PC-3 (cell line): ENCODE data around the gene TTLL9. TPM values are rescaled to one million over a fixed set of nuclear protein-coding genes. Genes with fewer than 3 reads are reported as not detected.

ENCODE experiments used
- ATAC-seq: fragments of 200-7000 bp; cut with Tn5 transposase; 2 replicates; pipeline ENCODE4 v1.9.1; 2020; ENCODE audit warnings: mild to moderate bottlenecking, moderate library complexity
- BruUV-seq: library from RNA; stranded (reverse); fragments of 400-500 nt; replicated peaks from 2 replicates; lab custom pipeline; 2021; lab: Mats Ljungman, UMichigan
- CTCF ChIA-PET: fragments of 300-600 bp; sonication (Branson Sonifier 250); formaldehyde crosslinking; loops from one replicate; lab custom pipeline; 2022; ENCODE audit warnings: antibody characterized with exemption; lab: Charles Lee
- POLR2A ChIA-PET: fragments of 300-600 bp; sonication (Branson Sonifier 250); formaldehyde crosslinking; loops from one replicate; lab custom pipeline; 2022; ENCODE audit warnings: antibody characterized with exemption; ENCODE audit not compliant: unreplicated experiment; lab: Charles Lee
- DNase-seq: peaks from one replicate; pipeline ENCODE4 v3.0.0-alpha.2; 2015
- H2AFZ ChIP-seq: fragments of 300-600 bp; sonication (generic); 2 replicates; pipeline ENCODE4 v1.6.0; 2016; ENCODE audit warnings: antibody characterized with exemption, low read length
- H3F3A ChIP-seq: fragments of 300-600 bp; sonication (generic); one replicate; pipeline ENCODE4 v1.6.0; 2017; ENCODE audit warnings: antibody characterized with exemption, low read length, control low read depth, mild to moderate bottlenecking; ENCODE audit not compliant: unreplicated experiment
- H3K27ac ChIP-seq: fragments of 300-600 bp; sonication (generic); 2 replicates; pipeline ENCODE4 v1.5.1; 2016; ENCODE audit warnings: mild to moderate bottlenecking, low read length
- H3K27me3 ChIP-seq: fragments of 300-600 bp; sonication (generic); 2 replicates; pipeline ENCODE4 v1.6.1; 2016; ENCODE audit warnings: low read length, mixed read lengths
- H3K36me3 ChIP-seq: fragments of 300-600 bp; sonication (generic); 2 replicates; pipeline ENCODE4 v1.6.1; 2016; ENCODE audit warnings: low read depth, mixed run types, low read length, mixed read lengths
- H3K4me1 ChIP-seq: fragments of 300-600 bp; sonication (generic); 2 replicates; pipeline ENCODE4 v1.5.1; 2016; ENCODE audit warnings: low read length; ENCODE audit not compliant: insufficient read depth
- H3K4me2 ChIP-seq: fragments of 300-600 bp; sonication (generic); 2 replicates; pipeline ENCODE4 v1.6.0; 2016; ENCODE audit warnings: low read length
- H3K4me3 ChIP-seq: fragments of 300-600 bp; sonication (generic); 2 replicates; pipeline ENCODE4 v1.5.1; 2016; ENCODE audit warnings: mild to moderate bottlenecking, low read length, mixed read lengths
- H3K79me2 ChIP-seq: fragments of 300-600 bp; sonication (generic); 2 replicates; pipeline ENCODE4 v1.6.1; 2017; ENCODE audit warnings: low read length, mixed read lengths
- H3K9ac ChIP-seq: fragments of 300-600 bp; sonication (generic); 2 replicates; pipeline ENCODE4 v1.6.0; 2016; ENCODE audit warnings: mild to moderate bottlenecking, low read length
- H3K9me2 ChIP-seq: fragments of 300-600 bp; sonication (generic); replicated peaks from 2 replicates; pipeline ENCODE4 v1.6.1; 2016; ENCODE audit warnings: mixed run types, low read length, mixed read lengths
- H3K9me3 ChIP-seq: fragments of 300-600 bp; sonication (generic); 2 replicates; pipeline ENCODE4 v1.6.1; 2016; ENCODE audit warnings: low read length, mixed read lengths
- H4K20me1 ChIP-seq: fragments of 300-600 bp; sonication (generic); 2 replicates; pipeline ENCODE4 v1.6.1; 2016; ENCODE audit warnings: low read length, mixed read lengths
- EZH2 ChIP-seq: fragments of 300-600 bp; sonication (generic); IDR thresholded peaks from one replicate; pipeline ENCODE4 v1.6.1; 2017; ENCODE audit warnings: antibody characterized with exemption, mild to moderate bottlenecking, low read length; ENCODE audit not compliant: unreplicated experiment
- EZH2phosphoT487 ChIP-seq: fragments of 300-600 bp; sonication (generic); IDR thresholded peaks from 2 replicates; pipeline ENCODE4 v1.6.1; 2018; ENCODE audit warnings: mild to moderate bottlenecking, antibody characterized with exemption, low read length, borderline replicate concordance
- intact Hi-C: fragments of 100-400 bp; cut with micrococcal nuclease; formaldehyde crosslinking; loops from 2 replicates; pipeline ENCODE4 v1.9.0; 2023
- total RNA-seq: library from RNA; depleted of rRNA; stranded (reverse); fragments of >200 nt; gene quantifications from 2 replicates; pipeline ENCODE4 v1.2.3, GENCODE V29; 2014
- TF ChIP-seq, protein P1 (sequence below): fragments of 300-600 bp; sonication (generic); conservative IDR thresholded peaks from 2 replicates; pipeline ENCODE4 v1.5.1; 2017; ENCODE audit warnings: antibody characterized with exemption, low read depth, mild to moderate bottlenecking, low read length

TTLL9 gene
- total RNA-seq, 1 experiment from 2014 or later: not detected

DNA sequence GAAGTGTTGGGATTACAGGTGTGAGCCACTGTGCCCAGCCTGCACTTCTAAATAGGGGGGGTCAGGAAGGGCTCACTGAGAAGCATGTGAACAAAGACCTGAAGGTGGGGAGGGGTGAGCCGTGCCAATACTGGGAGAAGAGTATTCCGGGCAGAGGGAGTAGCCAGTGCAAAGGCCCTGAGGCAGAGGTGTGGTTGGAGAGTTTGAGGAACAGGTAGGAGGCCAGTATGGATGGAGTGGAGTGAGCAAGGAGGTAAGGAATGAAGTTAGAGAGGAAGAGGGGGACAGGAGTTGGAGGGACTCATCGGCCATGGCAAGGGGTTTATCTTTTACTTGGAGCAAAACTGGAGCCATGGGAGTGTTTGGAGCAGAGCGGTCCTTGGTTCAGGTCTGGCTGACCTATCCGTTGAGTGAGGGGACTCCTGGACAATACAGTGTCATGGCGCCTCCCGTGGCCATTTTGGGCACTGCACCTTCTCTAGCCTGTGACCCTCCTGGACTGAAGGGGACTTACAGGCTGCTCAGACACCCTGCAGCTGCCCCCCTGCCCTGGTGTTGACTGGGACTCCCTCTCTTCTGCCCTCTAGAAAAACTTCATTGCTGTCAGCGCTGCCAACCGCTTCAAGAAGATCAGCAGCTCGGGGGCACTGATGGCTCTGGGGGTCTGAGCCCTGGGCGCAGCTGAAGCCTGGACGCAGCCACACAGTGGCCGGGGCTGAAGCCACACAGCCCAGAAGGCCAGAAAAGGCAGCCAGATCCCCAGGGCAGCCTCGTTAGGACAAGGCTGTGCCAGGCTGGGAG is 37.1 kb upstream of the TTLL9 start:
- no peak overlapping the region for H3K27ac ChIP-seq
- intact Hi-C loops: no loop called here
- no peak overlapping the region for H2AFZ ChIP-seq
- no peaks in the 10 kb centered on the region for H3K79me2 ChIP-seq
- TF ChIP-seq EZH2phosphoT487: no peak
- TF ChIP-seq EZH2: no peak
- TF ChIP-seq, protein P1, sequence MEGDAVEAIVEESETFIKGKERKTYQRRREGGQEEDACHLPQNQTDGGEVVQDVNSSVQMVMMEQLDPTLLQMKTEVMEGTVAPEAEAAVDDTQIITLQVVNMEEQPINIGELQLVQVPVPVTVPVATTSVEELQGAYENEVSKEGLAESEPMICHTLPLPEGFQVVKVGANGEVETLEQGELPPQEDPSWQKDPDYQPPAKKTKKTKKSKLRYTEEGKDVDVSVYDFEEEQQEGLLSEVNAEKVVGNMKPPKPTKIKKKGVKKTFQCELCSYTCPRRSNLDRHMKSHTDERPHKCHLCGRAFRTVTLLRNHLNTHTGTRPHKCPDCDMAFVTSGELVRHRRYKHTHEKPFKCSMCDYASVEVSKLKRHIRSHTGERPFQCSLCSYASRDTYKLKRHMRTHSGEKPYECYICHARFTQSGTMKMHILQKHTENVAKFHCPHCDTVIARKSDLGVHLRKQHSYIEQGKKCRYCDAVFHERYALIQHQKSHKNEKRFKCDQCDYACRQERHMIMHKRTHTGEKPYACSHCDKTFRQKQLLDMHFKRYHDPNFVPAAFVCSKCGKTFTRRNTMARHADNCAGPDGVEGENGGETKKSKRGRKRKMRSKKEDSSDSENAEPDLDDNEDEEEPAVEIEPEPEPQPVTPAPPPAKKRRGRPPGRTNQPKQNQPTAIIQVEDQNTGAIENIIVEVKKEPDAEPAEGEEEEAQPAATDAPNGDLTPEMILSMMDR: peak; percentile 90
- ATAC-seq (peak; percentile 12; the same call in 1 of the 2 replicates), DNase-seq (peak; percentile 70)
- no TSS peak for BruUV-seq
- ChIA-PET POLR2A (no interaction called here), CTCF (no interaction called here)
- no peaks in the 10 kb centered on the region for H3F3A ChIP-seq
- no peak overlapping the region for H3K9ac ChIP-seq
- no peak overlapping the region for H3K4me3 ChIP-seq
- H3K27me3 ChIP-seq: no peaks in the 10 kb centered on the region
- no peaks in the 10 kb centered on the region for H3K36me3 ChIP-seq
- H3K9me3 ChIP-seq: no peaks in the 10 kb centered on the region
- H3K4me1 ChIP-seq: peaks cover 17% of the 10 kb centered on the region
- H3K9me2 ChIP-seq: no peaks in the 10 kb centered on the region
- 0 out of 2 replicates have a peak, but pooled peaks cover 3% of the 10 kb centered on the region for H4K20me1 ChIP-seq
- no peak overlapping the region for H3K4me2 ChIP-seq

DNA sequence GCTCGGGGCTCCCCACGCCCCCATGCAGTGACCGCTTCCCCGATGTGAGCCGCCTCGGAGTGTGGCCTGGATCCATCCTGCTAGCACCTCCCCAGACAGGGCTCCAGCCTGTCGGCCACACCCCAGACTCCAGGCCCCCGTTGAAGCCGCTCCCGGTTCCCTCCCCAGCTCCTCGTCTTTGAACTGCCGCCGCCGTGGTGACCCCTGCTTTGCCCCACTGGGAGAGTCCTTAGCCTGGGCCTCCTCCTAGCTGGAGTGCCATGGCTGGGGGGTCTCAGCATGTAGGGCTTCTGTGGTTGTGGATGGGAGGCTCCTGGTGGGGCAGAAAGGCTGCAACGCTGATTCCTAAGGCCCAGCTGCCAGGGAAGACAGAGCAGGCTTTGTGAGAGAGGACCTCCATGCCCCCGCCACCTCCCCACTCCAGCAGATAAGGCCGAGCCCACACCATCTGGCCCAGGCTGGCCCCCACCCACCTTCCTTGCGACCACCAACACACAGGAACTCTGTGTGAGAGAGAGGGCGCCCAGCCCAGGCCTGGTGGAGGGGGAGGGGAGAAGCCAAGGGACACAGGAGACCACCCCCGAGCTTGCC is 36.4 kb upstream of the TTLL9 start:
- ATAC-seq: no peak

More for the DNA sequence above, 36.4 kb upstream of the TTLL9 start:
- no peak overlapping the region for H3K4me3 ChIP-seq
- DNase-seq: no peak
- H3K79me2 ChIP-seq: no peaks in the 10 kb centered on the region
- no TSS peak for BruUV-seq
- H3K4me1 ChIP-seq: peaks cover 17% of the 10 kb centered on the region
- TF ChIP-seq EZH2 (no peak), EZH2phosphoT487 (no peak)
- TF ChIP-seq, protein P1: no peak
- H3F3A ChIP-seq: no peaks in the 10 kb centered on the region
- H3K9me3 ChIP-seq: no peaks in the 10 kb centered on the region
- CTCF ChIA-PET: no interaction called here
- H3K9ac ChIP-seq: no peak overlapping the region
- intact Hi-C loops: no loop called here
- 0 out of 2 replicates have a peak, but pooled peaks cover 3% of the 10 kb centered on the region for H4K20me1 ChIP-seq
- POLR2A ChIA-PET: no interaction called here
- no peaks in the 10 kb centered on the region for H3K9me2 ChIP-seq
- H3K27me3 ChIP-seq: no peaks in the 10 kb centered on the region
- H3K36me3 ChIP-seq: no peaks in the 10 kb centered on the region
- no peak overlapping the region for H2AFZ ChIP-seq
- H3K27ac ChIP-seq: no peak overlapping the region
- H3K4me2 ChIP-seq: no peak overlapping the region
